HCT116 (cell line): ENCODE measurements around the gene RREB1. TPM values are rescaled to one million over a fixed set of nuclear protein-coding genes. Genes with fewer than 3 reads are reported as not detected.

ENCODE experiments used
- ATAC-seq: fragments of 200-7000 bp; cut with Tn5 transposase; 2 replicates; pipeline ENCODE4 v1.9.1; 2020; ENCODE audit warnings: mild to moderate bottlenecking, moderate library complexity
- BruUV-seq: library from RNA; stranded (reverse); fragments of 400-500 nt; replicated peaks from 2 replicates; lab custom pipeline; 2021; lab: Mats Ljungman, UMichigan
- CTCF ChIA-PET: fragments of 300-600 bp; sonication (Branson Sonifier 250); formaldehyde crosslinking; loops from one replicate; lab custom pipeline; 2021; ENCODE audit warnings: antibody characterized with exemption; lab: Charles Lee
- POLR2A ChIA-PET: fragments of 300-600, 350-600 bp; sonication (Branson Sonifier 250); formaldehyde crosslinking; loops from one replicate; lab custom pipeline; 2021; ENCODE audit warnings: antibody characterized with exemption; lab: Charles Lee
- RAD21 ChIA-PET, 2 experiments: fragments of 300-600 bp; sonication (Branson Sonifier 250); formaldehyde crosslinking; loops; one replicate each; lab custom pipeline; 2023; ENCODE audit warnings: low total read pairs in 2 of 2; ENCODE audit not compliant: uncharacterized antibody in 2 of 2, unreplicated experiment in 2 of 2, low non-redundant PET in 1 of 2; lab: Charles Lee
- DNase-seq: peaks from one replicate; pipeline ENCODE4 v3.0.0-alpha.2; 2010; ENCODE audit warnings: low read depth, low spot score
- H2AFZ ChIP-seq: fragments of 200-600 bp; shearing (Covaris generic), sonication (generic); 2 replicates; pipeline ENCODE4 v1.6.1; 2017; ENCODE audit warnings: low read depth, mixed run types, mixed read lengths, antibody characterized with exemption, low read length; ENCODE audit not compliant: poor library complexity, severe bottlenecking
- H3K27ac ChIP-seq: 2 replicates; pipeline ENCODE4 v1.5.1; 2012; ENCODE audit warnings: low read depth, low read length
- H3K27me3 ChIP-seq: fragments of 200-600 bp; sonication (generic); 2 replicates; pipeline ENCODE4 v1.6.1; 2016; ENCODE audit warnings: mixed run types, low read length, mixed read lengths; ENCODE audit not compliant: insufficient read depth
- H3K36me3 ChIP-seq, 2 experiments: fragments of 200-500 bp in 1 of 2; fragments of 200-600 bp in 1 of 2; sonication (Bioruptor generic) in 1 of 2; sonication (generic) in 1 of 2; 2 replicates each; pipeline versions ENCODE4 v1.5.1 to v1.6.1; 2014 to 2016; ENCODE audit warnings: low read length in 2 of 2, inconsistent platforms in 1 of 2, mixed read lengths in 1 of 2, mixed run types in 1 of 2; ENCODE audit not compliant: insufficient read depth in 2 of 2, control insufficient read depth in 1 of 2
- H3K4me1 ChIP-seq, 2 experiments: fragments of 200-600 bp in 1 of 2; sonication (generic) in 1 of 2; 2 replicates each; pipeline versions ENCODE4 v1.5.1 to v1.6.1; 2012 to 2017; ENCODE audit warnings: low read length in 2 of 2, inconsistent platforms in 1 of 2, mild to moderate bottlenecking in 1 of 2, mixed read lengths in 1 of 2, mixed run types in 1 of 2, moderate library complexity in 1 of 2; ENCODE audit not compliant: insufficient read depth in 2 of 2, control insufficient read depth in 1 of 2
- H3K4me2 ChIP-seq: fragments of 200-600 bp; sonication (generic); 2 replicates; pipeline ENCODE4 v1.6.1; 2017; ENCODE audit warnings: mixed run types, low read length, mixed read lengths
- H3K4me3 ChIP-seq, 2 experiments: fragments of 200-600 bp in 1 of 2; sonication (generic) in 1 of 2; replicated peaks in 1 of 2; 2 replicates each; pipeline ENCODE4 v1.5.1; 2011 to 2016; ENCODE audit warnings: low read length in 2 of 2, control low read depth in 1 of 2, low read depth in 1 of 2, mild to moderate bottlenecking in 1 of 2, mixed read lengths in 1 of 2, mixed run types in 1 of 2
- H3K79me2 ChIP-seq: fragments of 200-600 bp; sonication (generic); 2 replicates; pipeline ENCODE4 v1.6.1; 2017; ENCODE audit warnings: mild to moderate bottlenecking, mixed run types, low read length, moderate library complexity, mixed read lengths; ENCODE audit not compliant: insufficient read depth
- H3K9ac ChIP-seq: fragments of 200-600 bp; sonication (generic); 2 replicates; pipeline ENCODE4 v1.6.1; 2016; ENCODE audit warnings: low read length, mixed read lengths
- H3K9me2 ChIP-seq: fragments of 200-600 bp; sonication (generic), shearing (Covaris generic); 2 replicates; pipeline ENCODE4 v1.6.1; 2017; ENCODE audit warnings: mixed run types, mild to moderate bottlenecking, moderate library complexity; ENCODE audit not compliant: insufficient read depth
- H3K9me3 ChIP-seq, 2 experiments: fragments of 200-500 bp in 1 of 2; fragments of 200-600 bp in 1 of 2; sonication (Bioruptor generic) in 1 of 2; sonication (generic) in 1 of 2; 2 replicates each; pipeline ENCODE4 v1.6.1; 2014 to 2017; ENCODE audit warnings: low read length in 2 of 2, mixed read lengths in 2 of 2, inconsistent platforms in 1 of 2, low read depth in 1 of 2, mild to moderate bottlenecking in 1 of 2, mixed run types in 1 of 2, moderate library complexity in 1 of 2; ENCODE audit not compliant: control insufficient read depth in 1 of 2, insufficient read depth in 1 of 2
- H4K20me1 ChIP-seq: fragments of 200-600 bp; sonication (generic), shearing (Covaris generic); 2 replicates; pipeline ENCODE4 v1.6.1; 2017; ENCODE audit warnings: mixed run types, mild to moderate bottlenecking, moderate library complexity; ENCODE audit not compliant: insufficient read depth
- CBX3 ChIP-seq: IDR thresholded peaks from 2 replicates; pipeline ENCODE4 v1.6.1; 2012; ENCODE audit warnings: low read depth
- CEBPB ChIP-seq: IDR thresholded peaks from 2 replicates; pipeline ENCODE4 v1.6.1; 2012; ENCODE audit warnings: low read depth
- EZH2 ChIP-seq: fragments of 200-600 bp; sonication (generic); IDR thresholded peaks from 2 replicates; pipeline ENCODE4 v1.6.1; 2017; ENCODE audit warnings: antibody characterized with exemption, mixed run types
- JUND ChIP-seq: IDR thresholded peaks from 2 replicates; pipeline ENCODE4 v1.6.1; 2012
- RAD21 ChIP-seq: IDR thresholded peaks from 2 replicates; pipeline ENCODE4 v1.6.1; 2012; ENCODE audit warnings: low read depth, mild to moderate bottlenecking
- SIN3A ChIP-seq: IDR thresholded peaks from 2 replicates; pipeline ENCODE4 v1.6.1; 2012; ENCODE audit warnings: low read depth
- YY1 ChIP-seq: IDR thresholded peaks from 2 replicates; pipeline ENCODE4 v1.6.1; 2011; ENCODE audit warnings: low read length, low read depth, moderate library complexity, mild to moderate bottlenecking; ENCODE audit not compliant: insufficient replicate concordance; ENCODE audit errors: extremely low read depth
- intact Hi-C: fragments of 100-400 bp; cut with micrococcal nuclease; formaldehyde crosslinking; loops from 2 replicates; pipeline ENCODE4 v1.10.0; 2022
- total RNA-seq: library from RNA; stranded (reverse); gene quantifications from one replicate; pipeline ENCODE4 v1.2.1, GENCODE V29; 2021; ENCODE audit not compliant: unreplicated experiment
- TF ChIP-seq, protein P1 (sequence below): IDR thresholded peaks from 2 replicates; pipeline ENCODE4 v1.6.1; 2012
- TF ChIP-seq, protein P2 (sequence below): IDR thresholded peaks from 2 replicates; pipeline ENCODE4 v1.6.1; 2012
- TF ChIP-seq, protein P3 (sequence below): IDR thresholded peaks from 2 replicates; pipeline ENCODE4 v1.6.1; 2011; ENCODE audit warnings: mild to moderate bottlenecking, low read length, moderate library complexity; ENCODE audit not compliant: insufficient replicate concordance; ENCODE audit errors: extremely low read depth
- TF ChIP-seq, protein P4 (sequence below), 3 experiments: fragments of 200-600 bp in 1 of 3; sonication (generic) in 1 of 3; IDR thresholded peaks in 2 of 3; conservative IDR thresholded peaks in 1 of 3; 2 replicates each; pipeline ENCODE4 v1.5.1; 2012 to 2017; ENCODE audit warnings: low read depth in 2 of 3, low read length in 2 of 3, antibody characterized with exemption in 1 of 3, borderline replicate concordance in 1 of 3, control low read depth in 1 of 3, mild to moderate bottlenecking in 1 of 3, mixed read lengths in 1 of 3, mixed run types in 1 of 3, moderate library complexity in 1 of 3; ENCODE audit not compliant: insufficient read depth in 1 of 3

Gene RREB1
- total RNA-seq, 1 experiment from 2014 or later: 47.9 TPM

DNA sequence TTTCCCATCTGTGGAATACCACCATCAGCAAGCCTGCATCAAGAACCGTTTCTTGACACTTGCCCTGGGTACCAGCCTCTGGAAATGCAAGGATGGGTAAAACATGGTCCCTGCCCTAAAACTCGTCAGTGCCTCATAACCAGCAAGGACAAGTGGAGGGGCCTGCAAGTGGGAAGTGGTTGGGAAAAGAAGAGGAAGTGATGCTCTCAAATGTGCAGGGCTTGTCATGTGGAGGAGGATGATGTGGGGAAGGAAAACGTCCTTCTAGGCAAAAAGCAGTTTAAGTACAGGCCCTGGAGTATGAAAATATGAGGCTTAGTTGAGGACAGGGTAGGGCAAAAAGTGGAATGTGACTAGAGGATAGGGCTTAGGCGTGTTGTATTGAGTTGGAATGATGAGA, 19.0 kb downstream of the RREB1 start:
- H4K20me1 ChIP-seq: no peaks in the 10 kb centered on the region; the same call in 1 of the 2 replicates
- ChIA-PET CTCF (no interaction called here), RAD21 (no interaction called here), POLR2A (no interaction called here)
- H3K4me1 ChIP-seq: peaks cover 0 to 9% of the 10 kb centered on the region in 2 experiments; a peak in 1 of 4 replicates
- no peak overlapping the region for H3K4me2 ChIP-seq
- BruUV-seq: no TSS peak
- H3K36me3 ChIP-seq: no peaks in the 10 kb centered on the region; a peak in 1 of 4 replicates
- no peak overlapping the region for H2AFZ ChIP-seq
- H3K27ac ChIP-seq: no peak overlapping the region
- H3K9me2 ChIP-seq: no peaks in the 10 kb centered on the region
- ATAC-seq: no peak
- no peaks in the 10 kb centered on the region for H3K27me3 ChIP-seq
- H3K9ac ChIP-seq: no peak overlapping the region
- no peaks in the 10 kb centered on the region for H3K9me3 ChIP-seq
- no peak overlapping the region for H3K4me3 ChIP-seq
- peaks cover 94% of the 10 kb centered on the region for H3K79me2 ChIP-seq
- intact Hi-C loops: no loop called here
- TF ChIP-seq YY1 (no peak), SIN3A (no peak), RAD21 (no peak)
- TF ChIP-seq, protein P1, sequence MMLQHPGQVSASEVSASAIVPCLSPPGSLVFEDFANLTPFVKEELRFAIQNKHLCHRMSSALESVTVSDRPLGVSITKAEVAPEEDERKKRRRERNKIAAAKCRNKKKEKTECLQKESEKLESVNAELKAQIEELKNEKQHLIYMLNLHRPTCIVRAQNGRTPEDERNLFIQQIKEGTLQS: no peak
- TF ChIP-seq, protein P2, sequence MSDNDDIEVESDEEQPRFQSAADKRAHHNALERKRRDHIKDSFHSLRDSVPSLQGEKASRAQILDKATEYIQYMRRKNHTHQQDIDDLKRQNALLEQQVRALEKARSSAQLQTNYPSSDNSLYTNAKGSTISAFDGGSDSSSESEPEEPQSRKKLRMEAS: no peak
- no peak for DNase-seq

DNA sequence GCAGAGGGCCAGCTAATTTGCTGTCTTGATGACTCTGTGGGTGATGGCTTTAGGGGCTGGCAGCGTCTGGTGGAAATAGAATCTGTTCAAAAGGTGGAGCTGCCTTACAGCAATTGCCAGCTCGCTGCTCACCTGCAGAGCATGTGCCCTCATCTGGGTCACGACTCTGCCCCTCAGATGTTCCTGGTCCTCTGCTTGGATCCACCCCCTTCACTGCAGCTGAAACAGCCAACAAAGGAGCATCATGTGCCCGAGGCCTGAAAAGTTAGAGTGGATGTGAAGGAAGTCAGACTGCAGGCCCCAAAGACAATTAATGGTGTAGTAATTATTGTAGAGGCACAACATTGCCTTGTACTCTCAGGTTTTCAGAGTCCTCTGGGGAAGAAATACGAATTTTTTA, 19.9 kb downstream of the RREB1 start:
- BruUV-seq: no TSS peak
- no peak for ATAC-seq
- intact Hi-C loops: no loop called here
- H3K9me2 ChIP-seq: no peaks in the 10 kb centered on the region
- no peaks in the 10 kb centered on the region for H3K27me3 ChIP-seq
- no peak overlapping the region for H3K4me2 ChIP-seq
- no peaks in the 10 kb centered on the region; the same call in 1 of the 2 replicates for H4K20me1 ChIP-seq
- H3K79me2 ChIP-seq: peaks cover 91% of the 10 kb centered on the region
- H3K4me3 ChIP-seq: no peak overlapping the region
- DNase-seq: no peak
- no peak overlapping the region for H3K27ac ChIP-seq
- POLR2A ChIA-PET: no interaction called here
- RAD21 ChIA-PET: interaction anchor here in 1 of 2 experiments (0.5 kb wide), 1 partner anchor 96 kb away, joined by 3 read pairs; no protein-coding TSS in a partner anchor
- no peak overlapping the region for H2AFZ ChIP-seq
- no peak overlapping the region for H3K9ac ChIP-seq
- peaks cover 0 to 9% of the 10 kb centered on the region in 2 experiments; a peak in 1 of 4 replicates for H3K4me1 ChIP-seq
- CTCF ChIA-PET: no interaction called here
- no peaks in the 10 kb centered on the region; a peak in 1 of 4 replicates for H3K36me3 ChIP-seq
- H3K9me3 ChIP-seq: no peaks in the 10 kb centered on the region
- TF ChIP-seq JUND: no peak
- TF ChIP-seq, protein P3, sequence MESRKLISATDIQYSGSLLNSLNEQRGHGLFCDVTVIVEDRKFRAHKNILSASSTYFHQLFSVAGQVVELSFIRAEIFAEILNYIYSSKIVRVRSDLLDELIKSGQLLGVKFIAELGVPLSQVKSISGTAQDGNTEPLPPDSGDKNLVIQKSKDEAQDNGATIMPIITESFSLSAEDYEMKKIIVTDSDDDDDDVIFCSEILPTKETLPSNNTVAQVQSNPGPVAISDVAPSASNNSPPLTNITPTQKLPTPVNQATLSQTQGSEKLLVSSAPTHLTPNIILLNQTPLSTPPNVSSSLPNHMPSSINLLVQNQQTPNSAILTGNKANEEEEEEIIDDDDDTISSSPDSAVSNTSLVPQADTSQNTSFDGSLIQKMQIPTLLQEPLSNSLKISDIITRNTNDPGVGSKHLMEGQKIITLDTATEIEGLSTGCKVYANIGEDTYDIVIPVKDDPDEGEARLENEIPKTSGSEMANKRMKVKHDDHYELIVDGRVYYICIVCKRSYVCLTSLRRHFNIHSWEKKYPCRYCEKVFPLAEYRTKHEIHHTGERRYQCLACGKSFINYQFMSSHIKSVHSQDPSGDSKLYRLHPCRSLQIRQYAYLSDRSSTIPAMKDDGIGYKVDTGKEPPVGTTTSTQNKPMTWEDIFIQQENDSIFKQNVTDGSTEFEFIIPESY: no peak
- no peak for TF ChIP-seq CEBPB
- TF ChIP-seq, protein P4, sequence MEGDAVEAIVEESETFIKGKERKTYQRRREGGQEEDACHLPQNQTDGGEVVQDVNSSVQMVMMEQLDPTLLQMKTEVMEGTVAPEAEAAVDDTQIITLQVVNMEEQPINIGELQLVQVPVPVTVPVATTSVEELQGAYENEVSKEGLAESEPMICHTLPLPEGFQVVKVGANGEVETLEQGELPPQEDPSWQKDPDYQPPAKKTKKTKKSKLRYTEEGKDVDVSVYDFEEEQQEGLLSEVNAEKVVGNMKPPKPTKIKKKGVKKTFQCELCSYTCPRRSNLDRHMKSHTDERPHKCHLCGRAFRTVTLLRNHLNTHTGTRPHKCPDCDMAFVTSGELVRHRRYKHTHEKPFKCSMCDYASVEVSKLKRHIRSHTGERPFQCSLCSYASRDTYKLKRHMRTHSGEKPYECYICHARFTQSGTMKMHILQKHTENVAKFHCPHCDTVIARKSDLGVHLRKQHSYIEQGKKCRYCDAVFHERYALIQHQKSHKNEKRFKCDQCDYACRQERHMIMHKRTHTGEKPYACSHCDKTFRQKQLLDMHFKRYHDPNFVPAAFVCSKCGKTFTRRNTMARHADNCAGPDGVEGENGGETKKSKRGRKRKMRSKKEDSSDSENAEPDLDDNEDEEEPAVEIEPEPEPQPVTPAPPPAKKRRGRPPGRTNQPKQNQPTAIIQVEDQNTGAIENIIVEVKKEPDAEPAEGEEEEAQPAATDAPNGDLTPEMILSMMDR (IDR thresholded peaks at IDR 0.05 in 2 of 3, conservative IDR thresholded peaks at IDR 0.05 in 1 of 3; ENCODE audit: borderline replicate concordance in 1 of 3, insufficient read depth in 1 of 3, low read depth in 2 of 3, low read length in 2 of 3): no peak
- no peak for TF ChIP-seq EZH2
- no peak for TF ChIP-seq CBX3
- no peak for TF ChIP-seq YY1
